ENCODE results near the gene WWTR1. TPM values are rescaled to one million over a fixed set of nuclear protein-coding genes. Genes with fewer than 3 reads are reported as not detected.

The WWTR1 gene
- total and polyA plus RNA-seq, 4 donors = 4.5 to 11.8 (median 9.0) TPM

GRCh38 chr3:149541091-149541491 lies 116.7 kb downstream of the WWTR1 start:
- peaks cover 3 to 21% (median 8%) of the 10 kb centered on the region in 4 donors for H3K4me1 ChIP-seq (ENCODE audit: control insufficient read depth in 4 of 4, insufficient read depth in 4 of 4, low read length in 3 of 4)

GRCh38 chr3:149538371-149538770 lies 119.5 kb downstream of the WWTR1 start:
- H3K9me3 ChIP-seq (ENCODE audit: control insufficient read depth in 4 of 4, low read length in 3 of 4) = no peaks in the 10 kb centered on the region
- no peaks in the 10 kb centered on the region for H3K27me3 ChIP-seq (ENCODE audit: control insufficient read depth in 4 of 4, insufficient read depth in 4 of 4, low read length in 3 of 4)
- TF ChIP-seq HNF4A (conservative IDR thresholded peaks at IDR 0.05) (no peak), SP1 (IDR thresholded peaks at IDR 0.05) (no peak), REST (IDR thresholded peaks at IDR 0.05) (no peak), ZBTB33 (IDR thresholded peaks at IDR 0.05) (no peak)
- no peak overlapping the region for H3K9ac ChIP-seq (ENCODE audit: low read depth in 1 of 2, low read length in 2 of 2)
- H3K4me3 ChIP-seq (ENCODE audit: low read depth in 1 of 3, low read length in 3 of 3) = no peak overlapping the region
- no peak for DNase-seq (ENCODE audit: low spot score)
- H3K36me3 ChIP-seq (ENCODE audit: control insufficient read depth in 4 of 4, insufficient read depth in 3 of 4, low read depth in 1 of 4, low read length in 3 of 4) = peaks cover 0 to 2% (median 2%) of the 10 kb centered on the region in 4 donors
- H3K27ac ChIP-seq (ENCODE audit: low read depth in 1 of 2, low read length in 2 of 2) = no peak overlapping the region
- WGBS = 96% methylated on average over 1 of the region's 1 CpG
- H3K4me1 ChIP-seq (ENCODE audit: control insufficient read depth in 4 of 4, insufficient read depth in 4 of 4, low read length in 3 of 4) = peaks cover 3 to 30% (median 12%) of the 10 kb centered on the region in 4 donors

More at GRCh38 chr3:149541091-149541491, 116.7 kb downstream of the WWTR1 start:
- Histone ChIP-seq H3K4me3 (ENCODE audit: low read depth in 1 of 3, low read length in 3 of 3) (no peak overlapping the region), H3K36me3 (ENCODE audit: control insufficient read depth in 4 of 4, insufficient read depth in 3 of 4, low read depth in 1 of 4, low read length in 3 of 4) (peaks cover 0 to 2% (median 2%) of the 10 kb centered on the region in 4 donors), H3K27me3 (ENCODE audit: control insufficient read depth in 4 of 4, insufficient read depth in 4 of 4, low read length in 3 of 4) (no peaks in the 10 kb centered on the region), H3K9me3 (ENCODE audit: control insufficient read depth in 4 of 4, low read length in 3 of 4) (no peaks in the 10 kb centered on the region), H3K27ac (ENCODE audit: low read depth in 1 of 2, low read length in 2 of 2) (no peak overlapping the region), H3K9ac (ENCODE audit: low read depth in 1 of 2, low read length in 2 of 2) (no peak overlapping the region)
- 71% methylated on average over 3 of the region's 3 CpGs for WGBS
- no peak for TF ChIP-seq ZBTB33 (IDR thresholded peaks at IDR 0.05)
- TF ChIP-seq CTCF (IDR thresholded peaks at IDR 0.05; ENCODE audit: low read depth, low read length, missing input control) = no peak
- TF ChIP-seq NR2F2 (IDR thresholded peaks at IDR 0.05) = no peak
- TF ChIP-seq TAF1 (conservative IDR thresholded peaks at IDR 0.05) = no peak
- no peak for TF ChIP-seq HNF4A (conservative IDR thresholded peaks at IDR 0.05)
- no peak for TF ChIP-seq MAX (IDR thresholded peaks at IDR 0.05)
- DNase-seq (ENCODE audit: low spot score) = no peak

Data from liver (tissue), 9 donors.